ENCODE results near the gene SND1.

DNA sequence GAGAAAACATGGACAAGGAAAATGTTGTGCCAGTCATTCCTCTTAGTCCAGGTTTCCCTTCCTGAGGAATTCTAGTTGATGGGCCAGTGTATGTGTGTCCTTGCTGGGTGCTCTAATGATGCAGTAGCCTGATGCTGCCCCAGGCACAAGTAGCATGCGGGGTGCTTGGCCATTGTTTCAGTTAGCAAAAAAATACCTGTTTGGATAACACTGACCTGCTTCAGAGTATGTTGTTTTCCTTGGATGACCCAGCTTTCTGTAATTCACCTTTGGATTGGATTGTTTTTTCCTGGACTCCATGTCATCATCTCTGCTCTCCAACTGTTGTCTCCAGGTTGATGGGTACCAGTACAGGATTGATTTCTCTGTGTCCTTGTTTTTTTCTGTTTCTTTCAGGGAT lies 169.2 kb downstream of the SND1 start:
- TF ChIP-seq, protein P1, sequence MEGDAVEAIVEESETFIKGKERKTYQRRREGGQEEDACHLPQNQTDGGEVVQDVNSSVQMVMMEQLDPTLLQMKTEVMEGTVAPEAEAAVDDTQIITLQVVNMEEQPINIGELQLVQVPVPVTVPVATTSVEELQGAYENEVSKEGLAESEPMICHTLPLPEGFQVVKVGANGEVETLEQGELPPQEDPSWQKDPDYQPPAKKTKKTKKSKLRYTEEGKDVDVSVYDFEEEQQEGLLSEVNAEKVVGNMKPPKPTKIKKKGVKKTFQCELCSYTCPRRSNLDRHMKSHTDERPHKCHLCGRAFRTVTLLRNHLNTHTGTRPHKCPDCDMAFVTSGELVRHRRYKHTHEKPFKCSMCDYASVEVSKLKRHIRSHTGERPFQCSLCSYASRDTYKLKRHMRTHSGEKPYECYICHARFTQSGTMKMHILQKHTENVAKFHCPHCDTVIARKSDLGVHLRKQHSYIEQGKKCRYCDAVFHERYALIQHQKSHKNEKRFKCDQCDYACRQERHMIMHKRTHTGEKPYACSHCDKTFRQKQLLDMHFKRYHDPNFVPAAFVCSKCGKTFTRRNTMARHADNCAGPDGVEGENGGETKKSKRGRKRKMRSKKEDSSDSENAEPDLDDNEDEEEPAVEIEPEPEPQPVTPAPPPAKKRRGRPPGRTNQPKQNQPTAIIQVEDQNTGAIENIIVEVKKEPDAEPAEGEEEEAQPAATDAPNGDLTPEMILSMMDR (IDR thresholded peaks at IDR 0.05), result no peak
- no peak for TF ChIP-seq POLR2A (IDR thresholded peaks at IDR 0.05)

Measured in right lobe of liver (tissue), 4 donors.